H9 (cell line): ENCODE results near the gene STXBP1. TPM values are rescaled to one million over a fixed set of nuclear protein-coding genes. Genes with fewer than 3 reads are reported as not detected.

ENCODE experiments used
- DNase-seq: peaks from one replicate; pipeline ENCODE4 v3.0.0-alpha.2; 2017
- H2AFZ ChIP-seq: one replicate; pipeline ENCODE4 v1.6.1; 2013; ENCODE audit warnings: mild to moderate bottlenecking, low read length, control low read depth, moderate library complexity
- H2AK5ac ChIP-seq: 2 replicates; pipeline ENCODE4 v1.6.1; 2013; ENCODE audit warnings: low read length, control low read depth, mixed read lengths; ENCODE audit not compliant: insufficient read length
- H2BK120ac ChIP-seq: one replicate; pipeline ENCODE4 v1.6.1; 2013; ENCODE audit warnings: low read depth, mild to moderate bottlenecking, low read length, control low read depth, inconsistent platforms; ENCODE audit not compliant: poor library complexity, severe bottlenecking
- H2BK12ac ChIP-seq: 2 replicates; pipeline ENCODE4 v1.6.1; 2013; ENCODE audit warnings: low read length, control low read depth, mixed read lengths, low read depth; ENCODE audit not compliant: insufficient read length
- H2BK15ac ChIP-seq: 2 replicates; pipeline ENCODE4 v1.6.1; 2013; ENCODE audit warnings: low read depth, low read length, control low read depth
- H2BK20ac ChIP-seq: one replicate; pipeline ENCODE4 v1.6.1; 2013; ENCODE audit warnings: low read depth, mild to moderate bottlenecking, low read length, control low read depth, inconsistent platforms; ENCODE audit not compliant: poor library complexity, severe bottlenecking
- H2BK5ac ChIP-seq: 2 replicates; pipeline ENCODE4 v1.6.1; 2013; ENCODE audit warnings: low read length, control low read depth, mixed read lengths; ENCODE audit not compliant: insufficient read length
- H3K14ac ChIP-seq: 2 replicates; pipeline ENCODE4 v1.6.1; 2013; ENCODE audit warnings: low read length, control low read depth; ENCODE audit not compliant: insufficient read depth
- H3K18ac ChIP-seq: 2 replicates; pipeline ENCODE4 v1.6.1; 2013; ENCODE audit warnings: low read depth, mild to moderate bottlenecking, mixed read lengths, low read length, control low read depth; ENCODE audit not compliant: insufficient read length
- H3K23ac ChIP-seq: 2 replicates; pipeline ENCODE4 v1.6.1; 2013; ENCODE audit warnings: low read length, control low read depth, mixed read lengths, low read depth; ENCODE audit not compliant: insufficient read length
- H3K23me2 ChIP-seq: 2 replicates; pipeline ENCODE4 v1.6.1; 2013; ENCODE audit warnings: low read depth, mild to moderate bottlenecking, mixed read lengths, low read length, control low read depth; ENCODE audit not compliant: insufficient read length, poor library complexity, severe bottlenecking
- H3K27ac ChIP-seq: 2 replicates; pipeline ENCODE4 v1.5.1; 2013; ENCODE audit warnings: low read length, control low read depth, mixed read lengths, low read depth; ENCODE audit not compliant: insufficient read length
- H3K27me3 ChIP-seq: 2 replicates; pipeline ENCODE4 v1.6.1; 2013; ENCODE audit warnings: low read length, control low read depth, inconsistent platforms; ENCODE audit not compliant: insufficient read depth
- H3K4ac ChIP-seq: 2 replicates; pipeline ENCODE4 v1.6.1; 2013; ENCODE audit warnings: low read depth, mild to moderate bottlenecking, control low read depth, inconsistent platforms, low read length, moderate library complexity
- H3K4me1 ChIP-seq: 2 replicates; pipeline ENCODE4 v1.6.1; 2013; ENCODE audit warnings: low read length, control low read depth, inconsistent platforms; ENCODE audit not compliant: insufficient read depth
- H3K4me2 ChIP-seq: 2 replicates; pipeline ENCODE4 v1.6.1; 2013; ENCODE audit warnings: low read length, control low read depth, mixed read lengths; ENCODE audit not compliant: insufficient read length, insufficient read depth
- H3K56ac ChIP-seq: 2 replicates; pipeline ENCODE4 v1.6.1; 2013; ENCODE audit warnings: low read depth, mild to moderate bottlenecking, mixed read lengths, low read length, control low read depth; ENCODE audit not compliant: insufficient read length
- H3K79me1 ChIP-seq: 2 replicates; pipeline ENCODE4 v1.6.1; 2013; ENCODE audit warnings: low read depth, mild to moderate bottlenecking, moderate library complexity, low read length, control low read depth, inconsistent platforms; ENCODE audit not compliant: insufficient read depth, poor library complexity, severe bottlenecking
- H3K79me2 ChIP-seq: 2 replicates; pipeline ENCODE4 v1.6.1; 2013; ENCODE audit warnings: low read length, control low read depth, inconsistent platforms; ENCODE audit not compliant: insufficient read depth
- H3K9ac ChIP-seq: 2 replicates; pipeline ENCODE4 v1.6.1; 2013; ENCODE audit warnings: low read length, control low read depth, mixed read lengths; ENCODE audit not compliant: insufficient read length; ENCODE audit errors: extremely low read depth
- H3K9me3 ChIP-seq: one replicate; pipeline ENCODE4 v1.6.1; 2013; ENCODE audit warnings: low read depth, low read length, inconsistent platforms; ENCODE audit not compliant: control insufficient read depth
- H3T11ph ChIP-seq: one replicate; pipeline ENCODE4 v1.6.1; 2013; ENCODE audit warnings: mild to moderate bottlenecking, low read length, control low read depth, inconsistent platforms
- H4K20me1 ChIP-seq: one replicate; pipeline ENCODE4 v1.6.1; 2013; ENCODE audit not compliant: control insufficient read depth, insufficient read length, insufficient read depth
- H4K5ac ChIP-seq: 2 replicates; pipeline ENCODE4 v1.6.1; 2013; ENCODE audit warnings: low read depth, mild to moderate bottlenecking, mixed read lengths, low read length, control low read depth; ENCODE audit not compliant: insufficient read length
- H4K8ac ChIP-seq: replicated peaks from 2 replicates; pipeline ENCODE4 v1.6.1; 2013; ENCODE audit warnings: low read length, control low read depth, mixed read lengths, low read depth; ENCODE audit not compliant: insufficient read length
- H4K91ac ChIP-seq: 2 replicates; pipeline ENCODE4 v1.6.1; 2013; ENCODE audit warnings: low read depth, mild to moderate bottlenecking, moderate library complexity, mixed read lengths, low read length, control low read depth; ENCODE audit not compliant: insufficient read length
- H3K27ac Mint-ChIP-seq, 3 experiments: 2 replicates in 2 of 3; 3 replicates in 1 of 3; pipeline ENCODE4 v1.8.0; 2020 to 2021; ENCODE audit warnings: mixed read lengths in 3 of 3, mild to moderate bottlenecking in 1 of 3, moderate library complexity in 1 of 3
- H3K27me3 Mint-ChIP-seq: 2 replicates; pipeline ENCODE4 v1.8.0; 2021; ENCODE audit warnings: low read depth, mild to moderate bottlenecking, moderate library complexity, mixed read lengths
- H3K36me3 Mint-ChIP-seq, 3 experiments: 2 replicates in 2 of 3; 3 replicates in 1 of 3; pipeline ENCODE4 v1.8.0; 2020 to 2021; ENCODE audit warnings: low read depth in 3 of 3, mixed read lengths in 3 of 3; ENCODE audit not compliant: insufficient read depth in 1 of 3
- H3K4me1 Mint-ChIP-seq, 2 experiments: 2 replicates each; pipeline ENCODE4 v1.8.0; 2020; ENCODE audit warnings: mixed read lengths in 2 of 2
- H3K4me3 Mint-ChIP-seq, 2 experiments: 2 replicates in 1 of 2; 3 replicates in 1 of 2; pipeline ENCODE4 v1.8.0; 2020 to 2021; ENCODE audit warnings: mild to moderate bottlenecking in 2 of 2, mixed read lengths in 2 of 2, moderate library complexity in 1 of 2
- H3K9me3 Mint-ChIP-seq, 2 experiments: 2 replicates in 1 of 2; 3 replicates in 1 of 2; pipeline ENCODE4 v1.8.0; 2020; ENCODE audit warnings: mild to moderate bottlenecking in 2 of 2, mixed read lengths in 2 of 2, moderate library complexity in 1 of 2
- WGBS: extraction: QIAGEN DNeasy Blood & Tissue Kit; methylation state at CpG from one replicate; pipeline ENCODE4 v1.1.7; 2013; ENCODE audit warnings: missing lambda C conversion rate, low lambda C conversion rate, mixed read lengths; ENCODE audit not compliant: insufficient read length; ENCODE audit errors: extremely low coverage; 5-methylcytosine and 5-hydroxymethylcytosine counted together
- total RNA-seq: library from RNA; stranded (reverse); gene quantifications from 2 replicates; pipeline ENCODE4 v1.2.1, GENCODE V29; 2021
- TF ChIP-seq, protein P1 (sequence below): fragments of 200-600 bp; sonication (generic); conservative IDR thresholded peaks from 3 replicates; pipeline ENCODE4 v1.8.0; 2021; ENCODE audit warnings: antibody characterized with exemption, mild to moderate bottlenecking

Gene STXBP1
- total RNA-seq, 1 experiment from 2014 or later = 22.3 TPM

DNA sequence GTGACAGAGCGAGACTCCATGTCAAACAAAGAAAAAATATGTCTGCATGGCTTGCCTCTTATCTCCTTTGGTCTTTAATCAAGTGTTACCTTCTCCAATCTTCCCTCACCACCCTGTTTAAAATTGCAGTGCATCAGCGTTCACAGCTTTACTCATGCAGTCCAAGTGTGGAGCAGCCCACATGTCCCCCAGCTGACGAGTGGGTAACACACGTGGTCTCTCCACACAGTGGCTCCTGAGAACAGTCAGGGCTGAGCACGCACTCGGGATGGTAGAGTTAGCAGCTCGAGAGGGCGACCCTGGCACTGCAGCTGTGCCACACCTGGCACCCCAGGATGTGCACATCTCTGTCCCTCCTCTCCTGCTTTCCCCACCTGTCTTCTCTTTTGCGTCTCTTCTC, 68.8 kb downstream of the STXBP1 start:
- Histone ChIP-seq H3K14ac (no peak overlapping the region), H4K5ac (no peak overlapping the region), H3K4ac (no peak overlapping the region), H2AK5ac (no peak overlapping the region), H3K23ac (no peak overlapping the region), H2BK12ac (no peak overlapping the region), H2AFZ (no peak overlapping the region), H3K18ac (no peak overlapping the region), H3K23me2 (no peaks in the 10 kb centered on the region), H3K9ac (no peak overlapping the region), H3K9me3 (no peaks in the 10 kb centered on the region), H3T11ph (no peak overlapping the region), H2BK20ac (no peak overlapping the region), H4K91ac (no peak overlapping the region), H3K4me1 (no peaks in the 10 kb centered on the region), H3K4me2 (no peak overlapping the region), H3K27me3 (no peaks in the 10 kb centered on the region), H3K27ac (no peak overlapping the region), H3K79me2 (no peaks in the 10 kb centered on the region), H3K56ac (no peak overlapping the region), H2BK15ac (no peak overlapping the region), H4K8ac (no peak overlapping the region), H2BK5ac (no peak overlapping the region), H4K20me1 (no peaks in the 10 kb centered on the region), H2BK120ac (no peak overlapping the region), H3K79me1 (no peaks in the 10 kb centered on the region)
- Mint-ChIP-seq H3K9me3 (no peaks in the 10 kb centered on the region), H3K27me3 (no peaks in the 10 kb centered on the region), H3K36me3 (peaks cover 23 to 51% (median 28%) of the 10 kb centered on the region in 3 experiments; a peak in 6 of 7 replicates), H3K4me1 (no peaks in the 10 kb centered on the region), H3K27ac (no peak overlapping the region), H3K4me3 (no peak overlapping the region)
- no peak for DNase-seq
- WGBS = no CpG with 5 or more reads among the region's 9 CpGs
- TF ChIP-seq, protein P1, sequence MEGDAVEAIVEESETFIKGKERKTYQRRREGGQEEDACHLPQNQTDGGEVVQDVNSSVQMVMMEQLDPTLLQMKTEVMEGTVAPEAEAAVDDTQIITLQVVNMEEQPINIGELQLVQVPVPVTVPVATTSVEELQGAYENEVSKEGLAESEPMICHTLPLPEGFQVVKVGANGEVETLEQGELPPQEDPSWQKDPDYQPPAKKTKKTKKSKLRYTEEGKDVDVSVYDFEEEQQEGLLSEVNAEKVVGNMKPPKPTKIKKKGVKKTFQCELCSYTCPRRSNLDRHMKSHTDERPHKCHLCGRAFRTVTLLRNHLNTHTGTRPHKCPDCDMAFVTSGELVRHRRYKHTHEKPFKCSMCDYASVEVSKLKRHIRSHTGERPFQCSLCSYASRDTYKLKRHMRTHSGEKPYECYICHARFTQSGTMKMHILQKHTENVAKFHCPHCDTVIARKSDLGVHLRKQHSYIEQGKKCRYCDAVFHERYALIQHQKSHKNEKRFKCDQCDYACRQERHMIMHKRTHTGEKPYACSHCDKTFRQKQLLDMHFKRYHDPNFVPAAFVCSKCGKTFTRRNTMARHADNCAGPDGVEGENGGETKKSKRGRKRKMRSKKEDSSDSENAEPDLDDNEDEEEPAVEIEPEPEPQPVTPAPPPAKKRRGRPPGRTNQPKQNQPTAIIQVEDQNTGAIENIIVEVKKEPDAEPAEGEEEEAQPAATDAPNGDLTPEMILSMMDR = no peak
